GM18517 (cell line): ENCODE data around the gene VPS8.
"Not testable (repeated sequence)": the region's sequence is repeated elsewhere in the genome, so short reads cannot be mapped to it uniquely, and the experiment has no call there.

Experiments
- ATAC-seq: cut with Tn5 transposase; IDR thresholded peaks from one replicate; pipeline ENCODE4 v1.9.1; 2021; ENCODE audit warnings: mild to moderate bottlenecking, moderate library complexity; ENCODE audit not compliant: unreplicated experiment

The VPS8 gene

GRCh38 chr3:184965639-184966430 is 153.9 kb downstream of the VPS8 start:
- no peak for ATAC-seq

DNA sequence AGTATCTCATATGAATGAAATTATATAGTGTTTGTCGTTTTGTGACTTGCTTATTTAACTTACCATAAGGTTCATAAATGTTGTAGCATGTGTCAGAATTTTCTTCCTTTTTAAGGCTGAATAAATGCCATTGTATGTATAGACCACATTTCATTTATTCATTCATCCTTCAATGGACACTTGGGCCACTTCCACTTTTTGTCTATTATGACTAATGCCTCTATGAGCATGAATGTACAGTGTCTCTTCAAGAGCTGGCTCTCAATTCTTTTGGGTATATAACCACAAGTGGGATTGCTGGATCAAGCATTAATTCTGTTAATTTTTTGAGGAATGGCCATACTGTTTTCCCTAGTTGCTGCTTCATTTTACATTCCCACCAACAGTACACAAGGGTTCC is 156.1 kb downstream of the VPS8 start:
- ATAC-seq, result no peak

- no peak for ATAC-seq
Measured at GRCh38 chr3:184970186-184970585, 158.2 kb downstream of the VPS8 start.

DNA sequence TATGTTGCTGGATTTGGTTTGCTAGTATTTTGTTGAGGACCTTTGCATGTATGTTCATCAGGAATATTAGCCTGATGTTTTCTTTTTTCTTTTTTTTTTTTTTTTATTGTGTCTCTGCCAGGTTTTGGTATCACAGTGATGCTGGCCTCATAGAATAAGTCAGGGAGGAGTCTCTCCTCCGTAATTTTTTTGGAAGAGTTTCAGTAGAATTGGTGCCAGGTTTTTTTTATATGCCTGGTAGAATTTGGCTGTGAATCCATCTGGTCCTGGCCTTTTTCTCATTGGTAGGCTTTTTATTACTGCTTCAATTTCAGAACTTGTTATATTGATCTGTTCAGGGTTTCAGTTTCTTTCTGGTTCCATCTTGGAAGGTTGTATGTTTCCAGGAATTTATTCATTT is 165.8 kb downstream of the VPS8 start:
- no peak for ATAC-seq

DNA sequence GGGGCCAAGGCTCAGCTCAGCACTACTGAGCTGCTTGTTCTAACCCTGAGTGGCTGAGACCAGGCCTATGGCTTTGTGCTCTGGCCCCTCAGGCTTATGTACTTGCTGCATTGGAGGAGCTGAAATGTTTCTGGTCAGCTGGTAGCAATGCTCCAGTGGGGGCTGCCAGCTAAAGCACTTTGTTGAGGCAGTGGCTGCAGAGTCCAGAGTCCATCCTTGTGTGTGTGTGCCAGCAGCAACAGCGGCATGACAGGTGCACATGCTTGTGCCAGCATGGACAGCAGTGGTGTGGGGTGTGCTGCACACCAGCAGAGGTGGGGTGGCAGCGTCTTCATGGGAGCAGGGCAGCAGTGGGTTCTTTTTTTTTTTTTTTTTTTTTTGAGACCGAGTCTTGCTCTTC is 169.1 kb downstream of the VPS8 start:
- ATAC-seq, result no peak

GRCh38 chr3:184982076-184982475 is 170.1 kb downstream of the VPS8 start:
- no peak for ATAC-seq

- ATAC-seq, result no peak
Measured at GRCh38 chr3:184985586-184985985, 173.6 kb downstream of the VPS8 start.

DNA sequence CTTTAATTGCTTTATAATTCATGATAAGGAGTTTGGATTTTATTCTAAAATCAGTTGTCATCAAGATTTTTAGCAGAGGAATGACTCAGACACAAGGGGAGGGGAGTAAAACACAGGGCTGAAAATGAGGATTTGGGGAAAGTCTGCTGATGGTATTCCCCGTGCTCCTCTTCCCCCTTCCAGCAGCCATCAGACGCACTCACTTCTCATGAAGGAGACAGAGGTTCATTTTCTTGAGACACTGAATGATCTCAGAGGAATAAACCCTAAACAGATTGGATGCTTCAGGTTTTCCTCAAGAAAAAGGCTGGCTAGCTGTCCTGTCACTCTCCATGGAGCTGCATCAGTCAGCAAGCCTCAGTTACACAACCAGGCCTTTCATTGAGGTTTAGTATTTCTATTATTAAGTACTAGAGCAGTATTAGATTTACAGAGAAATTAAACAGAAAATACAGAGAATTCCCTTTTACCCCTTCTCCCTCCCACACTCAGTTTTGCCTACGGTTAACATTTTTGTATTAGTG is 174.5 kb downstream of the VPS8 start:
- no peak for ATAC-seq

DNA sequence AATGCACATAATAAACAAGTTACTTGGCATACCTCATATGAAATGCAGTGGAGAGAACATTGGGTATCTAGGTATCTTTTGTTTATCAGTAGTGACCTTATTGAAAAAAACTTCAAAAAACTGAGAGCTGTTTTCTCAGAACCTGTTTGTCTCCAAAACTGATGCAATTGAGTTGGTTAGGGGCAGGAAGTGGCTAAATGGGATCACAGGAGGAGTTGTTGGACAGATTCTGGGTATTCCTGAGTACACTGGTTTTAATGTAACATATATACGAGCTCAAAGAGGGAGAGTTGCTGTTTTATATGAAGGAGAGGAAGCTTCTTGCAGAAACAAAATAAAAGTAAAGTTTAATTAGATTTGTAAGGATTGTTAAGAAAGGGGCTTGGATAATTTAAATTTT is 181.4 kb downstream of the VPS8 start:
- no peak for ATAC-seq

GRCh38 chr3:185003876-185004275 is 191.9 kb downstream of the VPS8 start:
- ATAC-seq, result not testable (repeated sequence)

GRCh38 chr3:185009650-185010049 is 197.7 kb downstream of the VPS8 start:
- no peak for ATAC-seq

GRCh38 chr3:185017584-185017983 is 205.6 kb downstream of the VPS8 start:
- not testable (repeated sequence) for ATAC-seq

- ATAC-seq, result not testable (repeated sequence)
Measured at GRCh38 chr3:185017996-185018395, 206.0 kb downstream of the VPS8 start.

DNA sequence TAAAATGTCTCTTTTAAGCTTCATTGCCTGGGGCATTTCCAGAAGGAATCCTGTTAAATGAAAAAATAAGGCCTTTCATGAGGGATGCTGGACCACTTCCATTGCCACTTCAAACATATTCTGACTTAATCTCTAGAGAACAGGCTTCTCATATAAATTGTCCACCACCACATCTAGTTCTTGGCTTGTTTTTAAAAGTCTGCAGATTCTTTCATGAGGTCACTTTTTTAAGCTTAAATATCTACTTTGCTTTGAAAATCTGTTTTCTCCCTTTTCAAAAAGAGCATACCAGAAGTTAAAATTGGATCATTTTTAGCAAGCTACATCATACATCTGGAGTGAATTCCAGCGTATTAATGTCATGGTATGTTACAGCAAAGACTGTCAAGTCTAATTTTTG is 209.3 kb downstream of the VPS8 start:
- no peak for ATAC-seq

DNA sequence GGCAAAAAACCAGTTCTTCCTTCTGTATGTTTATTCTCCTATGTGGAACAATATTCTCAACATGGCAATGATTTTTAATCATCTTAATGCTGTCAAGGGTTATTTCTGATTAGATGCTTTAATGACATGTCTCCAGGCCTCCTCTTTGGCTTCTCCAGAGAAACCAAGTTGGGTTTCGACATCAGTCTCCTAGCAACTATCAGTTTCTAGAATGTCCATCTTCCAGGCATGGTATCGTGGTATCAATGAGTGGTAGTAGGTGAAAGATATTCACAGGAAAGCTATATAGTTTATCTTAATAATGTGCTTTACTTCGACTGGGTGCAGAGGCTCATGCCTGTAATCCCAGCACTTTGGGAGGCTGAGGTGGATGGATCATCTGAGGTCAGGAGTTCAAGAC is 212.4 kb downstream of the VPS8 start:
- ATAC-seq, result no peak

DNA sequence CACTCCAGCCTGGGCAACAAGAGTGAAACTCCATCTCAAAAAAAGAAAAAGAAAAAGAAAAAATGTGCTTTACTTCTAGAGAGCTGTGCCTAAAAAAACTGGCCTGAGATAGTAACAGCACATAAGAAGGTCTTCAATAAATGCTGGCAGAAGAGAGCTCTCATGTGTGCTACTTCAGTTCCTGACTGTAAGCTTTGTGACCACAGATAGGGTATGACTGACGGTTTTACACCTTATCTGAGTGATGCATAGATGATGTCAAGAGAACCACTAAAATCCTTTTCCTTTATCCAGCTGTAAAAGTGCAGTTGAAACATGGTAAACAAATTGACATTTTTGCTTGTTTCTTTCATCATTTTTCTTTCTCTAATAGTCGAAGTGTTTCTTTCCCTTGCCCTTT is 213.0 kb downstream of the VPS8 start:
- ATAC-seq, result no peak

GRCh38 chr3:185028121-185028520 is 216.2 kb downstream of the VPS8 start:
- no peak for ATAC-seq

GRCh38 chr3:185029086-185029485 is 217.1 kb downstream of the VPS8 start:
- ATAC-seq, result no peak

DNA sequence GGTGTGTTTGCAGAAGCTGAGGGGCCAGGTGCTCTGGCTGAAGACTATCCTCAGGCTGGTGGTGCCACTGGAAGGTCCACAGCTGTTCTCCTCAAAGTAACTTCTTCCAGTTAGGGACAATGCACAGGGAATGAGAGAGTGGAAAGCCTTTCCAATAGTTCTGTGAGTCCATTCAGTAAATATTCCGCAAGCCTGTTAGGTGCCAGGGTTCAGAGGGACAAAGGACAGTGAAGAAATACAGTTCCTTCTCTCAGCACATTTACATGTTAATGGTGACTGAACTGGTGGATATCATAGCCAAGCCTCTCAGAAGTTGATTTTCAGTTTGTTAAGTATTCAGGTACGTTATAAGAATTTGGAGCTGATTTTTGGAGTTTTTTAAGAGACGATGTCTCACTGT is 218.4 kb downstream of the VPS8 start:
- ATAC-seq, result no peak

DNA sequence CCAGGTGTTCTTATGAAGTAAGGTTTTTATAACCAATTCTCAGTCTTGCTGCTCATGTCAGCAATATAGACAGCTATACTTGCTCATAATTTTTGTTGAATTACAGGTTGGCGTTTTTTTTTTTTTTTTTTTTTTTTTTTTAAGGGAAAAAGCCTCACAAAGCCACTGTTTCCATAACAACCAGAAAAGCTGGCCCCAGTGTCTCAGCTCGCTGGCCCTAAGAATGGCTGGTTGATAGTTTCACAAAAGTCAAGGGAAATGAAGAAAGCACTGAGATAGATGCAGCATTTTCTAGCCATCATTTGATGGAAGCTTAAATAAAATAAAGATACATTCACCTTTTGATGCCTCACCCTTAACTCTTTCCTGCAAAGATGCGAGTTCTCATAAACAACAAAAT is 219.0 kb downstream of the VPS8 start:
- no peak for ATAC-seq

DNA sequence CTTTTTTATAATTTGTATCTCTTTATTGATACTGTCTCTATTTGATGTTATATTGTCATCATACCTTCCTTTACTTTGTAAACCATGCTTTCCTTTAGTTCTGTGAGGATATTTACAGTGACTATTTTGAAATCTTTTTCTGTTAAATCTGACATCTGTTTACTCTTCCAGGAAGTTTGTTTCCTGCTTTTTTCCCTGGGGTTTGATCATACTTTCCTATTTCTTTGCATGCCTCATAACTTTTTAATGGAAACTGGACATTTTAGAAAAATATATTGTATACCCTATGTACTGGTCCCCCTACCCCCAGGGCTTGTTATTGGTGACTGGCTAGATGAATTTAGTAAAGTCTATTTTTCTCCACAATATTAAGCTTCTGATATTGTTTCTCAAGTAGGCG is 225.8 kb downstream of the VPS8 start:
- ATAC-seq, result no peak

- no peak for ATAC-seq
Measured at GRCh38 chr3:185040425-185040824, 228.5 kb downstream of the VPS8 start.

- ATAC-seq, result no peak
Measured at GRCh38 chr3:185041540-185041939, 229.6 kb downstream of the VPS8 start.
